H1 (cell line): ENCODE measurements around the gene CHST11. TPM values are rescaled to one million over a fixed set of nuclear protein-coding genes. Genes with fewer than 3 reads are reported as not detected.

ENCODE experiments used
- CTCF ChIP-seq, 3 experiments: IDR thresholded peaks; 1 replicate in 2 of 3; 2 replicates in 1 of 3; pipeline versions ENCODE4 v1.5.1 to v1.6.1; 2011; ENCODE audit warnings: low read length in 3 of 3, mild to moderate bottlenecking in 3 of 3, inconsistent platforms in 2 of 3, low read depth in 1 of 3, moderate library complexity in 1 of 3; ENCODE audit not compliant: insufficient read depth in 1 of 3; ENCODE audit errors: control extremely low read depth in 1 of 3
- EP300 ChIP-seq, 2 experiments: IDR thresholded peaks; 1 replicate in 1 of 2; 2 replicates in 1 of 2; pipeline ENCODE4 v1.6.1; 2011 to 2012; ENCODE audit warnings: low read depth in 2 of 2, low read length in 2 of 2, mild to moderate bottlenecking in 2 of 2, borderline replicate concordance in 1 of 2, inconsistent platforms in 1 of 2, moderate library complexity in 1 of 2
- RAD21 ChIP-seq, 2 experiments: IDR thresholded peaks in 1 of 2; conservative IDR thresholded peaks in 1 of 2; 2 replicates each; pipeline ENCODE4 v1.6.1; 2011; ENCODE audit warnings: low read depth in 2 of 2, low read length in 2 of 2, improper control_type of control experiment in 1 of 2, inconsistent platforms in 1 of 2, mild to moderate bottlenecking in 1 of 2, moderate library complexity in 1 of 2
- SIN3A ChIP-seq, 2 experiments: IDR thresholded peaks in 1 of 2; conservative IDR thresholded peaks in 1 of 2; 2 replicates each; pipeline ENCODE4 v1.6.1; 2011 to 2012; ENCODE audit warnings: low read length in 2 of 2, improper control_type of control experiment in 1 of 2, low read depth in 1 of 2, mild to moderate bottlenecking in 1 of 2
- polyA plus RNA-seq, 7 experiments: library from polyadenylated mRNA; depleted of rRNA in 3 of 7; stranded (reverse) in 5 of 7; unstranded in 2 of 7; fragments of >200 nt in 5 of 7; fragments of 200-250 nt in 2 of 7; gene quantifications; 1 replicate in 5 of 7; 2 replicates in 1 of 7; 4 replicates in 1 of 7; pipeline versions ENCODE4 v1.2.1 to v1.2.3, GENCODE V29; 2011 to 2013; ENCODE audit warnings: missing spikeins in 2 of 7, mixed read lengths in 2 of 7
- total RNA-seq: library from RNA; stranded (reverse); fragmentation: NEBNext Ultra II Directional; extraction: Animal tissue kit (Norgen Biotek cat#: 25700); gene quantifications from 2 replicates; pipeline ENCODE4 v1.2.1, GENCODE V29; 2021
- TF ChIP-seq, protein P1 (sequence below): IDR thresholded peaks from 2 replicates; pipeline ENCODE4 v1.6.1; 2012; ENCODE audit warnings: inconsistent platforms
- TF ChIP-seq, protein P2 (sequence below): fragments of 300-600 bp; sonication (generic); IDR thresholded peaks from 2 replicates; pipeline ENCODE4 v1.7.1; 2012; ENCODE audit warnings: low read length, moderate library complexity, mild to moderate bottlenecking, inconsistent platforms; ENCODE audit not compliant: insufficient replicate concordance

CHST11 gene
- total and polyA plus RNA-seq, 2 of the 8 experiments (the other 6 are each of a cell fraction or from before 2014, with no cell fraction given): 14.4 to 20.8 TPM

- TF ChIP-seq, protein P1, sequence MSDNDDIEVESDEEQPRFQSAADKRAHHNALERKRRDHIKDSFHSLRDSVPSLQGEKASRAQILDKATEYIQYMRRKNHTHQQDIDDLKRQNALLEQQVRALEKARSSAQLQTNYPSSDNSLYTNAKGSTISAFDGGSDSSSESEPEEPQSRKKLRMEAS: peak; percentile 48; the same call in 1 of the 2 replicates
- TF ChIP-seq SIN3A (conservative IDR thresholded peaks at IDR 0.05 in 1 of 2, IDR thresholded peaks at IDR 0.05 in 1 of 2; ENCODE audit: low read depth in 1 of 2, low read length in 2 of 2) (no peak), EP300 (IDR thresholded peaks at IDR 0.05; ENCODE audit: borderline replicate concordance in 1 of 2, low read depth in 2 of 2, low read length in 2 of 2) (peak in 1 of 2 experiments; percentile 26; a peak in 1 of 3 replicates), RAD21 (IDR thresholded peaks at IDR 0.05 in 1 of 2, conservative IDR thresholded peaks at IDR 0.05 in 1 of 2; ENCODE audit: low read depth in 2 of 2, low read length in 2 of 2) (peak in 1 of 2 experiments; percentile 13; a peak in 1 of 4 replicates), CTCF (IDR thresholded peaks at IDR 0.05; ENCODE audit: control extremely low read depth in 1 of 3, insufficient read depth in 1 of 3, low read depth in 1 of 3, low read length in 3 of 3) (peak in 1 of 3 experiments; percentile 3; a peak in 1 of 4 replicates)
- TF ChIP-seq, protein P2, sequence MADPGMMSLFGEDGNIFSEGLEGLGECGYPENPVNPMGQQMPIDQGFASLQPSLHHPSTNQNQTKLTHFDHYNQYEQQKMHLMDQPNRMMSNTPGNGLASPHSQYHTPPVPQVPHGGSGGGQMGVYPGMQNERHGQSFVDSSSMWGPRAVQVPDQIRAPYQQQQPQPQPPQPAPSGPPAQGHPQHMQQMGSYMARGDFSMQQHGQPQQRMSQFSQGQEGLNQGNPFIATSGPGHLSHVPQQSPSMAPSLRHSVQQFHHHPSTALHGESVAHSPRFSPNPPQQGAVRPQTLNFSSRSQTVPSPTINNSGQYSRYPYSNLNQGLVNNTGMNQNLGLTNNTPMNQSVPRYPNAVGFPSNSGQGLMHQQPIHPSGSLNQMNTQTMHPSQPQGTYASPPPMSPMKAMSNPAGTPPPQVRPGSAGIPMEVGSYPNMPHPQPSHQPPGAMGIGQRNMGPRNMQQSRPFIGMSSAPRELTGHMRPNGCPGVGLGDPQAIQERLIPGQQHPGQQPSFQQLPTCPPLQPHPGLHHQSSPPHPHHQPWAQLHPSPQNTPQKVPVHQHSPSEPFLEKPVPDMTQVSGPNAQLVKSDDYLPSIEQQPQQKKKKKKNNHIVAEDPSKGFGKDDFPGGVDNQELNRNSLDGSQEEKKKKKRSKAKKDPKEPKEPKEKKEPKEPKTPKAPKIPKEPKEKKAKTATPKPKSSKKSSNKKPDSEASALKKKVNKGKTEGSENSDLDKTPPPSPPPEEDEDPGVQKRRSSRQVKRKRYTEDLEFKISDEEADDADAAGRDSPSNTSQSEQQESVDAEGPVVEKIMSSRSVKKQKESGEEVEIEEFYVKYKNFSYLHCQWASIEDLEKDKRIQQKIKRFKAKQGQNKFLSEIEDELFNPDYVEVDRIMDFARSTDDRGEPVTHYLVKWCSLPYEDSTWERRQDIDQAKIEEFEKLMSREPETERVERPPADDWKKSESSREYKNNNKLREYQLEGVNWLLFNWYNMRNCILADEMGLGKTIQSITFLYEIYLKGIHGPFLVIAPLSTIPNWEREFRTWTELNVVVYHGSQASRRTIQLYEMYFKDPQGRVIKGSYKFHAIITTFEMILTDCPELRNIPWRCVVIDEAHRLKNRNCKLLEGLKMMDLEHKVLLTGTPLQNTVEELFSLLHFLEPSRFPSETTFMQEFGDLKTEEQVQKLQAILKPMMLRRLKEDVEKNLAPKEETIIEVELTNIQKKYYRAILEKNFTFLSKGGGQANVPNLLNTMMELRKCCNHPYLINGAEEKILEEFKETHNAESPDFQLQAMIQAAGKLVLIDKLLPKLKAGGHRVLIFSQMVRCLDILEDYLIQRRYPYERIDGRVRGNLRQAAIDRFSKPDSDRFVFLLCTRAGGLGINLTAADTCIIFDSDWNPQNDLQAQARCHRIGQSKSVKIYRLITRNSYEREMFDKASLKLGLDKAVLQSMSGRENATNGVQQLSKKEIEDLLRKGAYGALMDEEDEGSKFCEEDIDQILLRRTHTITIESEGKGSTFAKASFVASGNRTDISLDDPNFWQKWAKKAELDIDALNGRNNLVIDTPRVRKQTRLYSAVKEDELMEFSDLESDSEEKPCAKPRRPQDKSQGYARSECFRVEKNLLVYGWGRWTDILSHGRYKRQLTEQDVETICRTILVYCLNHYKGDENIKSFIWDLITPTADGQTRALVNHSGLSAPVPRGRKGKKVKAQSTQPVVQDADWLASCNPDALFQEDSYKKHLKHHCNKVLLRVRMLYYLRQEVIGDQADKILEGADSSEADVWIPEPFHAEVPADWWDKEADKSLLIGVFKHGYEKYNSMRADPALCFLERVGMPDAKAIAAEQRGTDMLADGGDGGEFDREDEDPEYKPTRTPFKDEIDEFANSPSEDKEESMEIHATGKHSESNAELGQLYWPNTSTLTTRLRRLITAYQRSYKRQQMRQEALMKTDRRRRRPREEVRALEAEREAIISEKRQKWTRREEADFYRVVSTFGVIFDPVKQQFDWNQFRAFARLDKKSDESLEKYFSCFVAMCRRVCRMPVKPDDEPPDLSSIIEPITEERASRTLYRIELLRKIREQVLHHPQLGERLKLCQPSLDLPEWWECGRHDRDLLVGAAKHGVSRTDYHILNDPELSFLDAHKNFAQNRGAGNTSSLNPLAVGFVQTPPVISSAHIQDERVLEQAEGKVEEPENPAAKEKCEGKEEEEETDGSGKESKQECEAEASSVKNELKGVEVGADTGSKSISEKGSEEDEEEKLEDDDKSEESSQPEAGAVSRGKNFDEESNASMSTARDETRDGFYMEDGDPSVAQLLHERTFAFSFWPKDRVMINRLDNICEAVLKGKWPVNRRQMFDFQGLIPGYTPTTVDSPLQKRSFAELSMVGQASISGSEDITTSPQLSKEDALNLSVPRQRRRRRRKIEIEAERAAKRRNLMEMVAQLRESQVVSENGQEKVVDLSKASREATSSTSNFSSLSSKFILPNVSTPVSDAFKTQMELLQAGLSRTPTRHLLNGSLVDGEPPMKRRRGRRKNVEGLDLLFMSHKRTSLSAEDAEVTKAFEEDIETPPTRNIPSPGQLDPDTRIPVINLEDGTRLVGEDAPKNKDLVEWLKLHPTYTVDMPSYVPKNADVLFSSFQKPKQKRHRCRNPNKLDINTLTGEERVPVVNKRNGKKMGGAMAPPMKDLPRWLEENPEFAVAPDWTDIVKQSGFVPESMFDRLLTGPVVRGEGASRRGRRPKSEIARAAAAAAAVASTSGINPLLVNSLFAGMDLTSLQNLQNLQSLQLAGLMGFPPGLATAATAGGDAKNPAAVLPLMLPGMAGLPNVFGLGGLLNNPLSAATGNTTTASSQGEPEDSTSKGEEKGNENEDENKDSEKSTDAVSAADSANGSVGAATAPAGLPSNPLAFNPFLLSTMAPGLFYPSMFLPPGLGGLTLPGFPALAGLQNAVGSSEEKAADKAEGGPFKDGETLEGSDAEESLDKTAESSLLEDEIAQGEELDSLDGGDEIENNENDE: no peak
Measured at GRCh38 chr12:104704224-104704779, 247.6 kb downstream of the CHST11 start (continued).
